ENCODE data around the gene NRAP. TPM values are rescaled to one million over a fixed set of nuclear protein-coding genes. Genes with fewer than 3 reads are reported as not detected.

The NRAP gene
- total RNA-seq, 1 experiment from 2014 or later = not detected

DNA sequence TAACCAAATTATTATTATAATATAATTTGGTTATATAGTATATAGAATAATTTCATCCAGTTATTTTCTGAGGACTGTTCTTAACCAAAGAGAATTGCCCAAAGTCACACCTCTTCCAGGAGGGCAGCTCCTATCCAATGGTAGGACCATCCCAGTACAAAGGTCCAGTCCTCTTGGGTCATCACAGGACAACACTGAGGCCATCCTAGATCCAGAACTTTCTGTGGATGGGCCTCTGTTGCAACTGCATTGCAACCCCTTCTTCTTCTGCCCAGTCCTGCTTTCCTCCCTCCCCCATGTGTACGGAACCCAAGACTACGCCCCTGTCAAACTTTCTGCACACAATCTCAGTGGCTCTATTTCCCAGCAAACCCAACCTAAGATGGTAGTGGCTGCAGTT, 116.4 kb downstream of the NRAP start:
- no peaks in the 10 kb centered on the region for H3K4me1 ChIP-seq (ENCODE audit: insufficient read depth, low read length)
- no peaks in the 10 kb centered on the region for H3K36me3 Mint-ChIP-seq (ENCODE audit: insufficient read depth in 1 of 3, low read depth in 3 of 3)
- no peak overlapping the region for H2BK5ac ChIP-seq (ENCODE audit: insufficient read length, low read length)
- H3K79me1 ChIP-seq (ENCODE audit: insufficient read depth, low read depth, low read length, poor library complexity, severe bottlenecking) = no peaks in the 10 kb centered on the region
- H3K23ac ChIP-seq (ENCODE audit: insufficient read length, low read depth, low read length) = no peak overlapping the region
- H3K14ac ChIP-seq (ENCODE audit: insufficient read depth, low read length) = no peak overlapping the region
- H3K27ac Mint-ChIP-seq = no peak overlapping the region
- H3K27ac ChIP-seq (ENCODE audit: insufficient read length, low read depth, low read length) = no peak overlapping the region
- no peaks in the 10 kb centered on the region for H3K79me2 ChIP-seq (ENCODE audit: insufficient read depth, low read length)
- WGBS (ENCODE audit: extremely low coverage, insufficient read length, low lambda C conversion rate) = no CpG with 5 or more reads among the region's 2 CpGs
- peaks cover 4% of the 10 kb centered on the region; the same call in 1 of the 2 replicates for H3K27me3 ChIP-seq (ENCODE audit: insufficient read depth, low read length)
- H3K23me2 ChIP-seq (ENCODE audit: insufficient read length, low read depth, low read length, poor library complexity, severe bottlenecking) = no peaks in the 10 kb centered on the region
- H2BK15ac ChIP-seq (ENCODE audit: low read depth, low read length) = no peak overlapping the region
- no peak overlapping the region for H4K8ac ChIP-seq (replicated peaks; ENCODE audit: insufficient read length, low read depth, low read length)
- H2BK12ac ChIP-seq (ENCODE audit: insufficient read length, low read depth, low read length) = no peak overlapping the region
- H4K91ac ChIP-seq (ENCODE audit: insufficient read length, low read depth, low read length) = no peak overlapping the region
- no peak overlapping the region for H3K9ac ChIP-seq (ENCODE audit: extremely low read depth, insufficient read length, low read length)
- no peak overlapping the region for H3K4me2 ChIP-seq (ENCODE audit: insufficient read depth, insufficient read length, low read length)
- H3T11ph ChIP-seq (ENCODE audit: low read length) = no peak overlapping the region
- no peak overlapping the region for H3K18ac ChIP-seq (ENCODE audit: insufficient read length, low read depth, low read length)
- H3K4me3 Mint-ChIP-seq = no peak overlapping the region
- H2AFZ ChIP-seq (ENCODE audit: low read length) = no peak overlapping the region
- no peaks in the 10 kb centered on the region for H3K9me3 ChIP-seq (ENCODE audit: control insufficient read depth, low read depth, low read length)
- peaks cover 100% of the 10 kb centered on the region for H3K27me3 Mint-ChIP-seq (ENCODE audit: low read depth)
- H2AK5ac ChIP-seq (ENCODE audit: insufficient read length, low read length) = no peak overlapping the region
- no peak overlapping the region for H3K4ac ChIP-seq (ENCODE audit: low read depth, low read length)
- H3K9me3 Mint-ChIP-seq = no peaks in the 10 kb centered on the region; a peak in 1 of 5 replicates
- H3K56ac ChIP-seq (ENCODE audit: insufficient read length, low read depth, low read length) = no peak overlapping the region
- DNase-seq = no peak
- no peak overlapping the region for H2BK120ac ChIP-seq (ENCODE audit: low read depth, low read length, poor library complexity, severe bottlenecking)
- H4K5ac ChIP-seq (ENCODE audit: insufficient read length, low read depth, low read length) = no peak overlapping the region
- H3K4me1 Mint-ChIP-seq = 0 out of 4 replicates have a peak, but pooled peaks cover 3 to 5% of the 10 kb centered on the region in 2 experiments
- H4K20me1 ChIP-seq (ENCODE audit: control insufficient read depth, insufficient read depth, insufficient read length) = peaks cover 3% of the 10 kb centered on the region
- H2BK20ac ChIP-seq (ENCODE audit: low read depth, low read length, poor library complexity, severe bottlenecking) = no peak overlapping the region
- TF ChIP-seq, protein P1, sequence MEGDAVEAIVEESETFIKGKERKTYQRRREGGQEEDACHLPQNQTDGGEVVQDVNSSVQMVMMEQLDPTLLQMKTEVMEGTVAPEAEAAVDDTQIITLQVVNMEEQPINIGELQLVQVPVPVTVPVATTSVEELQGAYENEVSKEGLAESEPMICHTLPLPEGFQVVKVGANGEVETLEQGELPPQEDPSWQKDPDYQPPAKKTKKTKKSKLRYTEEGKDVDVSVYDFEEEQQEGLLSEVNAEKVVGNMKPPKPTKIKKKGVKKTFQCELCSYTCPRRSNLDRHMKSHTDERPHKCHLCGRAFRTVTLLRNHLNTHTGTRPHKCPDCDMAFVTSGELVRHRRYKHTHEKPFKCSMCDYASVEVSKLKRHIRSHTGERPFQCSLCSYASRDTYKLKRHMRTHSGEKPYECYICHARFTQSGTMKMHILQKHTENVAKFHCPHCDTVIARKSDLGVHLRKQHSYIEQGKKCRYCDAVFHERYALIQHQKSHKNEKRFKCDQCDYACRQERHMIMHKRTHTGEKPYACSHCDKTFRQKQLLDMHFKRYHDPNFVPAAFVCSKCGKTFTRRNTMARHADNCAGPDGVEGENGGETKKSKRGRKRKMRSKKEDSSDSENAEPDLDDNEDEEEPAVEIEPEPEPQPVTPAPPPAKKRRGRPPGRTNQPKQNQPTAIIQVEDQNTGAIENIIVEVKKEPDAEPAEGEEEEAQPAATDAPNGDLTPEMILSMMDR (conservative IDR thresholded peaks at IDR 0.05) = no peak

All from H9 (cell line).